ENCODE results near the gene SEMA4G. TPM values are rescaled to one million over a fixed set of nuclear protein-coding genes. Genes with fewer than 3 reads are reported as not detected.

Gene SEMA4G
- total and polyA plus RNA-seq, 5 donors, result 3.1 to 3.8 (median 3.2) TPM

DNA sequence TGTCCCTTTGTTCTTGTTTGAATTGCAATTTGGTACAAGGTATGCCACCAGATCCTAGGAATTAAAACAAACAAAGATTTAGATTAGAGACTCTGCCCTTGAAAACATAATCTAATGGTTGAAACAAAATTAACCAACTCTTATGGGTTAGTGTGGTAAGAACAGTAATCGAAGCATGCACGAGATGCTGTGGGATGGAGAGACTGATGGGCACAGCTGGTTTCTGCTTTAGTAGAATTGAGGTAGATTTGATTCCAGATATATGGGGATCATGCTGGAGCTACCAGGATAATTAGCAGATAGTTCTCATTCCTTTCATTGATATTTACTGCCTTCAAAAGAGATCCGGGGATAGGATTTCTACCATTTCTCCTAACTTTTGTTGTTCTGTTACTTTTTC, 20.4 kb upstream of the SEMA4G start:
- no peak for ATAC-seq
- intact Hi-C loops (cut with DNase I), result no loop called here
- 90% methylated on average over 3 of the region's 3 CpGs for WGBS

DNA sequence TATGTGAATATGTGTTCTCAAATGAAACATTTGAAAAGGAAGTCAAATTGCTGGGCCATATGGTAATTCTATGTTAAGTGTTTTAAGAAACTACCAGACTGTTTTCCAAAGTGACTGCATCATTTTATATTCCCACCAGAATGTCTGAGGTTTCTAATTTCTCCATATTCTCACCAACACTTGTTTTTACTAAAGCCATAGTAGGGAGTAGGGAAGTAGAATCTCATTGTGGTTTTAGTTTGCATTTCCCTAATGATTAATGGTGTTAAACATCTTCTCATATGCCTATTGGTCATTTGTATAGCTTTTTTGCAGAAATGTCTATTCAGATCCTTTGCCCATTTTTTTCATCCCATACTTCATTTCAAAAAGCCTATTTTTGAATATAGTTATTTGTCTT, 9.1 kb upstream of the SEMA4G start:
- no peak for ATAC-seq
- no peak for DNase-seq
- H3K27me3 ChIP-seq (ENCODE audit: control insufficient read depth, insufficient read depth), result no peaks in the 10 kb centered on the region
- no peaks in the 10 kb centered on the region for H3K4me1 ChIP-seq (ENCODE audit: control insufficient read depth, insufficient read depth, low read length)
- H3K4me3 ChIP-seq (ENCODE audit: low read length), result no peak overlapping the region
- intact Hi-C loops (cut with DNase I), result no loop called here
- no peak overlapping the region for H3K27ac ChIP-seq (ENCODE audit: low read length)
- H3K9me3 ChIP-seq (ENCODE audit: control insufficient read depth, low read length), result no peaks in the 10 kb centered on the region

More for the DNA sequence above, 20.4 kb upstream of the SEMA4G start:
- H3K27me3 ChIP-seq (ENCODE audit: control insufficient read depth, insufficient read depth), result no peaks in the 10 kb centered on the region
- H3K9me3 ChIP-seq (ENCODE audit: control insufficient read depth, low read length), result no peaks in the 10 kb centered on the region
- no peak overlapping the region for H3K27ac ChIP-seq (ENCODE audit: low read length)
- no peak for DNase-seq
- H3K4me3 ChIP-seq (ENCODE audit: low read length), result no peak overlapping the region
- no peaks in the 10 kb centered on the region for H3K4me1 ChIP-seq (ENCODE audit: control insufficient read depth, insufficient read depth, low read length)

DNA sequence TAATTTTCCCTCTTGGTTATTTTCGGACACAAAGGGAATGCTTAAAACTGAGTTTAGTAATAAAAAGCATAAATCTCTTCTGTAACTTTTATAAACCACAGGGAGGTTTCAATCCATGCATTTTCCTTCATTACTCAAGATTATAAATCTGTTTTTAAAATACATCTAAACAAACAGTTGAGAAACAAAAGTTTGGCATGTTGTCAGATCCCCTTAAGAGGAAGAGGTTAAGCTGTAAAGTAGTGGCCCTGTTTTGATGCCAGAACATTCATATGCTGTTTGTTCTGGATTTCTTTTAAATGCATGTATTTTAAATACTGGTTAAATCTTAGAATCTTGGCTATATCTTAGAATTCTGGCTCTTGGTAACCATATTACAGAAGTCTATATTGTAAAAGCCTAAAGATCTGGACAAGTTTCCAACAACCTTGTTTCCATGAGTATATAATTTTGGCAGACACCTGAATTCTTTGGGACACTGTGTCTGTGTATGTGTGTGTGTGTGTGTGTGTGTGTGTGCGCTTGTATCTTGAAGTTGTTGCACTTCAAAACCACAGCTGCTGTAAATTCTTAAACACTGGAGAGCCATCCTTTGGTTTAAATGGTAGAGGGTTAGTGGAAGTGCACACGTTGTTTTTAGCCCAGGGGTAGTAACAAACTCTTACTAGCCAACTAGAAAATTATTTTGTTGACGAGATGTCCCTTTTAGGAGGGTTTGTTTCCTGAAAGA, 6.8 kb upstream of the SEMA4G start:
- Histone ChIP-seq H3K27me3 (ENCODE audit: control insufficient read depth, insufficient read depth) (no peaks in the 10 kb centered on the region), H3K4me3 (ENCODE audit: low read length) (no peak overlapping the region), H3K4me1 (ENCODE audit: control insufficient read depth, insufficient read depth, low read length) (no peaks in the 10 kb centered on the region), H3K9me3 (ENCODE audit: control insufficient read depth, low read length) (no peaks in the 10 kb centered on the region), H3K27ac (ENCODE audit: low read length) (no peak overlapping the region)
- WGBS, result 77% methylated on average over 4 of the region's 4 CpGs
- intact Hi-C loops (cut with DNase I), result no loop called here
- no peak for ATAC-seq
- no peak for DNase-seq

- Histone ChIP-seq H3K27ac (ENCODE audit: low read length) (no peak overlapping the region), H3K9me3 (ENCODE audit: control insufficient read depth, low read length) (no peaks in the 10 kb centered on the region), H3K4me3 (ENCODE audit: low read length) (no peak overlapping the region), H3K4me1 (ENCODE audit: control insufficient read depth, insufficient read depth, low read length) (no peaks in the 10 kb centered on the region), H3K27me3 (ENCODE audit: control insufficient read depth, insufficient read depth) (no peaks in the 10 kb centered on the region)
- intact Hi-C loops (cut with DNase I), result no loop called here
- 96% methylated on average over 1 of the region's 1 CpG for WGBS
- DNase-seq (no peak), ATAC-seq (no peak)
These were observed 5.5 kb upstream of the SEMA4G start for GRCh38 chr10:100963826-100964225.

GRCh38 chr10:100965820-100966219, 3.5 kb upstream of the SEMA4G start:
- Histone ChIP-seq H3K4me3 (ENCODE audit: low read length) (no peak overlapping the region), H3K9me3 (ENCODE audit: control insufficient read depth, low read length) (no peaks in the 10 kb centered on the region), H3K27me3 (ENCODE audit: control insufficient read depth, insufficient read depth) (no peaks in the 10 kb centered on the region), H3K27ac (ENCODE audit: low read length) (no peak overlapping the region), H3K4me1 (ENCODE audit: control insufficient read depth, insufficient read depth, low read length) (no peaks in the 10 kb centered on the region)
- ATAC-seq (no peak), DNase-seq (no peak)
- WGBS, result 58% methylated on average over 5 of the region's 5 CpGs
- intact Hi-C loops (cut with DNase I), result no loop called here

- no peak for DNase-seq
These were observed 2.4 kb upstream of the SEMA4G start for GRCh38 chr10:100966887-100967286.

GRCh38 chr10:100967332-100967731, 2.0 kb upstream of the SEMA4G start:
- DNase-seq, result no peak
- H3K9me3 ChIP-seq (ENCODE audit: control insufficient read depth, low read length), result no peaks in the 10 kb centered on the region
- intact Hi-C loops (cut with DNase I), result no loop called here
- no peak overlapping the region for H3K27ac ChIP-seq (ENCODE audit: low read length)
- H3K27me3 ChIP-seq (ENCODE audit: control insufficient read depth, insufficient read depth), result no peaks in the 10 kb centered on the region
- 77% methylated on average over 2 of the region's 2 CpGs for WGBS
- ATAC-seq, result no peak
- H3K4me3 ChIP-seq (ENCODE audit: low read length), result no peak overlapping the region
- no peaks in the 10 kb centered on the region for H3K4me1 ChIP-seq (ENCODE audit: control insufficient read depth, insufficient read depth, low read length)

More at GRCh38 chr10:100966887-100967286, 2.4 kb upstream of the SEMA4G start:
- Histone ChIP-seq H3K4me1 (ENCODE audit: control insufficient read depth, insufficient read depth, low read length) (no peaks in the 10 kb centered on the region), H3K9me3 (ENCODE audit: control insufficient read depth, low read length) (no peaks in the 10 kb centered on the region), H3K27me3 (ENCODE audit: control insufficient read depth, insufficient read depth) (no peaks in the 10 kb centered on the region), H3K4me3 (ENCODE audit: low read length) (no peak overlapping the region), H3K27ac (ENCODE audit: low read length) (no peak overlapping the region)
- WGBS, result 64% methylated on average over 2 of the region's 2 CpGs
- intact Hi-C loops (cut with DNase I), result no loop called here
- ATAC-seq, result no peak

DNA sequence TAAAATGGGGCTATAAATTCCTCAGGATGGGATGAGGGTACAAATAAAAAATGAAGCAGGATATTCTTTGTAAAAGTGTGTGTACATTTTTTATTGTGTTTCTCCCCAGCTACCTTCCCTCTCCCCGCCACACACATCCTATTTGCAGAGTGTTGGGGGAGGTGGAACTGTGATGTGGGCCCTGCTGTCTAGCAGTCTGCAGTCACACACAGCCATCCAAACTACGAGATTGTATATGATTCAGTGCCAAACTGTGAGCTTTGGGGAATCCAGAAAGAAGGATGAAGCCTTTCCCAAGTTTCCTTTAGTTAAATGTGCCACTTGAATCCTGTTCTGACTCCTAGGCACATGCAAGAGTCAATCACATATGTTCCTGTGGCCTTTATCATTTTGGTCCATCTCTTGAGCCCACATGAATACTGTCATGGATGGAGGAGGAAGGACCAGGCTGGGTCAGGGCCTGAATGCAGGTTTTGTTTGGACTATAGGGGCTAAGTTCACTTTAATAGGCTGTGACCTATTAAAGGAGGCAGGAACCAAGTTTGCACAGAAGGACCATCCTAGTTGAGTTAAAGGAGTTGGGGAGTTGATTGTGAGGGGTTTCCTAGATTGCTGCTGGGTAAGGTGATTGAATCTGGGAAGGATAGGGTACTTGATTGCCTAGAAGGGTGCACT, 1.1 kb upstream of the SEMA4G start:
- H3K27me3 ChIP-seq (ENCODE audit: control insufficient read depth, insufficient read depth), result no peaks in the 10 kb centered on the region
- intact Hi-C loops (cut with DNase I), result no loop called here
- H3K27ac ChIP-seq (ENCODE audit: low read length), result no peak overlapping the region
- H3K4me3 ChIP-seq (ENCODE audit: low read length), result no peak overlapping the region
- WGBS, result 84% methylated on average over 2 of the region's 2 CpGs
- no peaks in the 10 kb centered on the region for H3K9me3 ChIP-seq (ENCODE audit: control insufficient read depth, low read length)
- no peaks in the 10 kb centered on the region for H3K4me1 ChIP-seq (ENCODE audit: control insufficient read depth, insufficient read depth, low read length)
- ATAC-seq, result no peak
- DNase-seq, result no peak

DNA sequence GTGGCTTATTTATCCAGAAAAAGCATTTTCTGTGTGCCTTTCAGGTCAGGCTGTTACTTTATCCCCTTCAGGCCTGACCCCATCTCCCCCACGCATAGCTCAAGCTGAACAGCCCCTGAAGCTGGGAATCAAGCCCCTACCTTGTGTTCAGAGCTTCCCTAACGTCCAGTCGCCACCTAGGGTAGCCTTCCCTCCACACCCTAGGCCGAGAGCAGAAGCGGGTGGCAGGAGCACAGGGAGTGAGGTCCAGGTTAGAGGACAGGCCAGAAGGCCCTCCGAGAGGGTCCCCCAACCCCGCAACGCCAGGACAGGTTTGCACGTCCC, 479 bp upstream of the SEMA4G start:
- peak overlapping the region; percentile 59 for H3K4me3 ChIP-seq (ENCODE audit: low read length)
- DNase-seq (no peak), ATAC-seq (peak; percentile 17 to 29)
- intact Hi-C loops (cut with DNase I), result no loop called here
- H3K4me1 ChIP-seq (ENCODE audit: control insufficient read depth, insufficient read depth, low read length), result no peaks in the 10 kb centered on the region
- no peak overlapping the region for H3K27ac ChIP-seq (ENCODE audit: low read length)
- H3K27me3 ChIP-seq (ENCODE audit: control insufficient read depth, insufficient read depth), result no peaks in the 10 kb centered on the region
- WGBS, result 19% methylated on average over 9 of the region's 9 CpGs
- no peaks in the 10 kb centered on the region for H3K9me3 ChIP-seq (ENCODE audit: control insufficient read depth, low read length)

- no peaks in the 10 kb centered on the region for H3K27me3 ChIP-seq (ENCODE audit: control insufficient read depth, insufficient read depth)
- H3K9me3 ChIP-seq (ENCODE audit: control insufficient read depth, low read length), result no peaks in the 10 kb centered on the region
- ATAC-seq (peak; percentile 17 to 42), DNase-seq (no peak)
- WGBS, result 49% methylated on average over 13 of the region's 13 CpGs
- H3K27ac ChIP-seq (ENCODE audit: low read length), result no peak overlapping the region
- intact Hi-C loops (cut with DNase I), result no loop called here
- H3K4me3 ChIP-seq (ENCODE audit: low read length), result no peak overlapping the region
- no peaks in the 10 kb centered on the region for H3K4me1 ChIP-seq (ENCODE audit: control insufficient read depth, insufficient read depth, low read length)
These were observed 991 bp downstream of the SEMA4G start for GRCh38 chr10:100970076-100970913.

All from right cardiac atrium (tissue), 5 donors.